ENCODE results near the gene S100A16. TPM values are rescaled to one million over a fixed set of nuclear protein-coding genes. Genes with fewer than 3 reads are reported as not detected.
A peak's percentile ranks its signal among the peaks of the same experiment; 100 is the strongest.

Gene S100A16
- total RNA-seq, 6 donors from 2014 or later, result 33.5 to 133 (median 55.7) TPM

- H3K4me1 ChIP-seq, result peaks cover 37 to 82% (median 50%) of the 10 kb centered on the region in 4 donors
- peaks cover 0 to 5% (median 1%) of the 10 kb centered on the region in 4 donors for H3K36me3 ChIP-seq
- DNase-seq (no peak), ATAC-seq (ENCODE audit: low FRiP score in 2 of 2) (no peak)
- no peaks in the 10 kb centered on the region for H3K9me3 ChIP-seq
- H3K4me3 ChIP-seq, result peak within 1 kb of the TSS in 3 of 4 donors; percentile 39 to 66 (median 52)
- no peak for TF ChIP-seq POLR2A (IDR thresholded peaks at IDR 0.05)
- TF ChIP-seq POLR2AphosphoS5 (IDR thresholded peaks at IDR 0.05), result no peak
- TF ChIP-seq EP300 (IDR thresholded peaks at IDR 0.05), result no peak
- TF ChIP-seq, protein P1, sequence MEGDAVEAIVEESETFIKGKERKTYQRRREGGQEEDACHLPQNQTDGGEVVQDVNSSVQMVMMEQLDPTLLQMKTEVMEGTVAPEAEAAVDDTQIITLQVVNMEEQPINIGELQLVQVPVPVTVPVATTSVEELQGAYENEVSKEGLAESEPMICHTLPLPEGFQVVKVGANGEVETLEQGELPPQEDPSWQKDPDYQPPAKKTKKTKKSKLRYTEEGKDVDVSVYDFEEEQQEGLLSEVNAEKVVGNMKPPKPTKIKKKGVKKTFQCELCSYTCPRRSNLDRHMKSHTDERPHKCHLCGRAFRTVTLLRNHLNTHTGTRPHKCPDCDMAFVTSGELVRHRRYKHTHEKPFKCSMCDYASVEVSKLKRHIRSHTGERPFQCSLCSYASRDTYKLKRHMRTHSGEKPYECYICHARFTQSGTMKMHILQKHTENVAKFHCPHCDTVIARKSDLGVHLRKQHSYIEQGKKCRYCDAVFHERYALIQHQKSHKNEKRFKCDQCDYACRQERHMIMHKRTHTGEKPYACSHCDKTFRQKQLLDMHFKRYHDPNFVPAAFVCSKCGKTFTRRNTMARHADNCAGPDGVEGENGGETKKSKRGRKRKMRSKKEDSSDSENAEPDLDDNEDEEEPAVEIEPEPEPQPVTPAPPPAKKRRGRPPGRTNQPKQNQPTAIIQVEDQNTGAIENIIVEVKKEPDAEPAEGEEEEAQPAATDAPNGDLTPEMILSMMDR (IDR thresholded peaks at IDR 0.05), result peak in 2 of 6 experiments; percentile 61 to 64
- WGBS, 2 donors, result 60 to 87% methylated on average over 3 to 10 of the region's 10 CpGs
- no peaks in the 10 kb centered on the region for H3K27me3 ChIP-seq
- peak within 1 kb of the TSS; percentile 86 to 95 (median 95) for H3K27ac ChIP-seq
Observed at GRCh38 chr1:153627715-153628626, 15.0 kb upstream of the S100A16 start, which contains the start of gene S100A1. TSS of gene S100A1 (plus strand) at chr1:153628434. CDS start at chr1:153630522, 2,088 bp downstream.

- Histone ChIP-seq H3K9me3 (no peaks in the 10 kb centered on the region), H3K27me3 (no peaks in the 10 kb centered on the region), H3K36me3 (peaks cover 0 to 6% (median 1%) of the 10 kb centered on the region in 4 donors), H3K27ac (peak within 1 kb of the TSS; percentile 86 to 95 (median 95)), H3K4me3 (peak within 1 kb of the TSS; percentile 24 to 66 (median 46)), H3K4me1 (peaks cover 38 to 74% (median 47%) of the 10 kb centered on the region in 4 donors)
- 36 to 37% methylated on average over 13 to 28 of the region's 28 CpGs for WGBS, 2 donors
- peak; percentile 81 to 88 for ATAC-seq (ENCODE audit: low FRiP score in 2 of 2)
- peak; percentile 89 to 94 for DNase-seq
- TF ChIP-seq POLR2AphosphoS5 (IDR thresholded peaks at IDR 0.05), result peak; percentile 45 to 79
- TF ChIP-seq, protein P1 (IDR thresholded peaks at IDR 0.05), result peak in 4 of 6 experiments; percentile 59 to 83 (median 68)
- TF ChIP-seq EP300 (IDR thresholded peaks at IDR 0.05), result peak in 1 of 4 donors; percentile 34
- TF ChIP-seq POLR2A (IDR thresholded peaks at IDR 0.05), result peak in 3 of 4 donors; percentile 22 to 72 (median 66)
Observed at GRCh38 chr1:153626904-153627714, 14.2 kb upstream of the S100A16 start, which contains the start of gene S100A13. TSS of gene S100A13 (minus strand) at chr1:153627505. CDS start at chr1:153626472, 1,033 bp downstream.

GRCh38 chr1:153626477-153626903, 13.6 kb upstream of the S100A16 start:
- TF ChIP-seq POLR2A (IDR thresholded peaks at IDR 0.05), result no peak
- TF ChIP-seq EP300 (IDR thresholded peaks at IDR 0.05), result no peak
- no peak for TF ChIP-seq POLR2AphosphoS5 (IDR thresholded peaks at IDR 0.05)
- H3K9me3 ChIP-seq, result no peaks in the 10 kb centered on the region
- H3K27ac ChIP-seq, result peak overlapping the region; percentile 86 to 95 (median 95)
- DNase-seq, result no peak
- peak overlapping the region; percentile 24 to 66 (median 46) for H3K4me3 ChIP-seq
- WGBS, 2 donors, result 37 to 66% methylated on average over 3 of the region's 3 CpGs
- no peaks in the 10 kb centered on the region for H3K27me3 ChIP-seq
- peaks cover 38 to 69% (median 47%) of the 10 kb centered on the region in 4 donors for H3K4me1 ChIP-seq
- no peak for ATAC-seq (ENCODE audit: low FRiP score in 2 of 2)
- H3K36me3 ChIP-seq, result peaks cover 0 to 9% (median 1%) of the 10 kb centered on the region in 4 donors

DNA sequence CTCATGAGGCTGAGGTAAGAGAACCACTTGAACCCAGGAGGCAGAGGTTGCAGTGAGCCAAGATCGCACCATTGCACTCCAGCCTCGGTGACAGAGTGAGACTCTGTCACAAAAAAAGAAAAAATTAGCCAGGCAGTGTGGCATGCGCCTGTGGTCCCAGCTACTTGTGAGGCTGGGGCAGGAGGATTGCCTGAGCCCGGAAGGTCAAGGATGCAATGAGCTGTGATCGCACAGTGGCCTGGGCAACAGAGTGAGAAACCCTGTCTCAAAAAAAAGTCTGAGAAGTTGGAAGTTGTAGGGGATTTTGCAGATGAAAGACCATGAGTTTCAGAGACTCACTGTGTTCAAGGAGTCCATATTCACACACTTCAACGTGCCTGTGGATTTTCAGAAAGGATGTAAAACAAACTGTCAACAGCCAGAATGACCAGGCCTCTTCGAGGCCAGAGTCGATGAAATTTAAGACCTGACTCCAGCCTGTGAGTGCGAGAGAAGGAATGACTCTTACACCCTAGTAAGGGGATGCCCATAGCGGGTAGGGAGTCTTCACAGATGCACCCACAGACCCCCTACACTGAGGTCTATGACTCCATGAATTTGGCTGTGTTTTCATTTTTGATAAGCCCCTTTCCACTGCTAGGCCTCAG, 12.2 kb upstream of the S100A16 start:
- Histone ChIP-seq H3K4me1 (peaks cover 33 to 63% (median 45%) of the 10 kb centered on the region in 4 donors), H3K36me3 (peaks cover 0 to 9% (median 2%) of the 10 kb centered on the region in 4 donors), H3K4me3 (peak overlapping the region in 1 of 4 donors; percentile 52), H3K9me3 (no peaks in the 10 kb centered on the region), H3K27me3 (no peaks in the 10 kb centered on the region), H3K27ac (peak overlapping the region in 3 of 4 donors; percentile 8 to 95 (median 95))
- WGBS, 2 donors, result 84 to 88% methylated on average over 10 of the region's 10 CpGs
- no peak for DNase-seq
- TF ChIP-seq, protein P1 (IDR thresholded peaks at IDR 0.05), result no peak
- TF ChIP-seq POLR2AphosphoS5 (IDR thresholded peaks at IDR 0.05), result no peak
- TF ChIP-seq POLR2A (IDR thresholded peaks at IDR 0.05), result no peak
- no peak for TF ChIP-seq EP300 (IDR thresholded peaks at IDR 0.05)
- no peak for ATAC-seq (ENCODE audit: low FRiP score in 2 of 2)
